Heart right ventricle (tissue), 16 donors: ENCODE data around the gene YWHAE. TPM values are rescaled to one million over a fixed set of nuclear protein-coding genes. Genes with fewer than 3 reads are reported as not detected.

ENCODE experiments used
- ATAC-seq, 8 donors: fragments of 200-7000 bp; cut with Tn5 transposase; one replicate each; pipeline ENCODE4 v1.9.1; 2020; ENCODE audit warnings: mild to moderate bottlenecking in 8 of 8, moderate library complexity in 8 of 8, moderate number of reproducible peaks in 1 of 8
- DNase-seq, 2 donors: peaks; one replicate each; pipeline ENCODE4 v3.0.0-alpha.2; 2020
- H3K27ac ChIP-seq, 10 donors: fragments of 200-600 bp; sonication (generic) in 2 of 10; one replicate each; pipeline versions ENCODE4 v1.5.0 to v1.8.0; 2020 to 2022; ENCODE audit warnings: mild to moderate bottlenecking in 3 of 10
- H3K27me3 ChIP-seq, 7 donors: fragments of 200-600 bp; one replicate each; pipeline ENCODE4 v1.8.0; 2021 to 2022; ENCODE audit warnings: mild to moderate bottlenecking in 2 of 7
- H3K36me3 ChIP-seq, 9 donors: fragments of 200-600 bp; sonication (generic) in 1 of 9; one replicate each; pipeline versions ENCODE4 v1.5.0 to v1.8.0; 2020 to 2022; ENCODE audit warnings: mild to moderate bottlenecking in 2 of 9
- H3K4me1 ChIP-seq, 9 donors: fragments of 200-600 bp; sonication (generic) in 1 of 9; one replicate each; pipeline versions ENCODE4 v1.5.0 to v1.8.0; 2020 to 2022; ENCODE audit warnings: mild to moderate bottlenecking in 4 of 9
- H3K4me3 ChIP-seq, 10 donors: fragments of 200-600 bp; sonication (generic) in 2 of 10; one replicate each; pipeline versions ENCODE4 v1.5.0 to v1.8.0; 2020 to 2022; ENCODE audit warnings: mild to moderate bottlenecking in 7 of 10, moderate library complexity in 2 of 10
- H3K9me3 ChIP-seq, 11 donors: fragments of 200-600 bp in 10 of 11; sonication (generic) in 2 of 11; one replicate each; pipeline versions ENCODE4 v1.5.0 to v1.8.0; 2013 to 2022; ENCODE audit warnings: mild to moderate bottlenecking in 2 of 11, control low read depth in 1 of 11, moderate library complexity in 1 of 11
- WGBS, 2 donors: extraction: QIAGEN DNeasy Blood & Tissue Kit; methylation state at CpG; one replicate each; pipeline ENCODE4 v1.1.7; 2013; ENCODE audit warnings: inconsistent platforms in 1 of 2; 5-methylcytosine and 5-hydroxymethylcytosine counted together
- intact Hi-C, 10 donors: fragments of 100-400 bp; cut with DNase I; formaldehyde crosslinking; loops; one replicate each; pipeline versions ENCODE4 v1.11.1 to v1.14.2; 2022
- polyA plus RNA-seq, 2 donors: library from polyadenylated mRNA; stranded (reverse); fragments of 200-250 nt; gene quantifications; one replicate each; pipeline ENCODE4 v1.2.3, GENCODE V29; 2013
- total RNA-seq, 10 donors: library from RNA; stranded (reverse); fragmentation: NEBNext Ultra II Directional in 3 of 10; extraction: Animal tissue kit (Norgen Biotek cat#: 25700) in 3 of 10; gene quantifications; one replicate each; pipeline versions ENCODE4 v1.2.1 to v1.2.4, GENCODE V29; 2021 to 2023
- TF ChIP-seq, protein P1 (sequence below), 9 donors: fragments of 200-600 bp; sonication (generic) in 2 of 9; IDR thresholded peaks; one replicate each; pipeline versions ENCODE4 v1.5.0 to v1.8.0; 2021 to 2022; ENCODE audit warnings: antibody characterized with exemption in 9 of 9, mild to moderate bottlenecking in 5 of 9, moderate library complexity in 1 of 9
- donor health status: Arrhythmogenic right ventricular cardiomyopathy.
- donor health status: ischemic (EF 13 %, LVEDD 7.1; RV severe dilation, severe dysfunction).
- donor health status: healthy with polysubstance abuse.
- donor health status: DM: no; HTN: yes; CAD: no.
- donor health status: DM: no; HTN: no; CAD: no.
- donor health status: ischemic (EF 25% LVEDD 6.9; RV normal size, moderate dysfunction).
- donor health status: ischemic (EF 25% LVEDD 5.7; RV mildly dilated, moderate dysfunction).
- donor health status: healthy.
- donor health status: DM: yes; HTN: yes; CAD: no.
- donor health status: Ischemic cardiomyopathy.
- donor health status: ischemic (EF 35%, LVEDD 5.7; RV mildly dilated, moderate dysfunction).
- donor health status: nonischemic (EF 11% LVEDD 7.7; RV severe dilation, severe dysfunction).
- donor health status: DM: yes; HTN: yes; CAD: no.
- donor health status: PGD.
- donor health status: ischemic (EF 29% LVEDD 5.4; RV normal size, mild dysfunction).
- donor health status: nonischemic (EF 23%, LVEDD 6.1; RV moderate dilation, normal function).

The YWHAE gene
- total and polyA plus RNA-seq, 12 donors, result 478 to 791 (median 614) TPM

DNA sequence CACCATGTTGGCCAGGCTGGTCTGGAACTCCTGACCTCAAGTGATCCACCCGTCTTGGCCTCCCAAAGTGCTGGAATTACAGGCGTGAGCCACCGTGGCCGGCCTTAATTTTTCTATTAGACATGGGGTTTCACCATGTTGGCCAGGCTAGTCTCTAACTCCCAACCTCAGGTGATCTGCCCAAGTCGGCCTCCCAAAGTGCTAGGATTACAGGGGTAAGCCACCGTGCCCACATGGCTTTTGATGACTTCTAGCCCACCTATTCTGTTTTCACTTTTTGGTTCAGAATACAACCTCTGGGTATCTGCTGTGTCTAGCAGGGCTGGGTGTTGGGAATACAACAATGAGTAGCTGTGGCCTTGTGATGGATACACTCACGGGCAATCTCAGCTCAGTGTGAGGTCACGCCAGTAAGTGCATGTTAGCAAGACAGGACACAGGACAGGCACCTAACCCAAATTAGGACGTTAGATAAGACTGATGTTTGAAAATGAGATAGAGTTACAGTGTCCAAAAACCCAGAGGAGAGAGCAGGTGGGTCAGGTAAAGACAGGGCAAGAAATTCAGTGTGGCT, 14.1 kb upstream of the YWHAE start:
- H3K36me3 ChIP-seq, result peaks cover 0 to 26% (median 0%) of the 10 kb centered on the region in 9 donors
- H3K4me3 ChIP-seq, result no peak overlapping the region
- DNase-seq, result no peak
- peaks cover 0 to 9% (median 0%) of the 10 kb centered on the region in 11 donors for H3K9me3 ChIP-seq
- intact Hi-C loops, result no loop called here
- TF ChIP-seq, protein P1, sequence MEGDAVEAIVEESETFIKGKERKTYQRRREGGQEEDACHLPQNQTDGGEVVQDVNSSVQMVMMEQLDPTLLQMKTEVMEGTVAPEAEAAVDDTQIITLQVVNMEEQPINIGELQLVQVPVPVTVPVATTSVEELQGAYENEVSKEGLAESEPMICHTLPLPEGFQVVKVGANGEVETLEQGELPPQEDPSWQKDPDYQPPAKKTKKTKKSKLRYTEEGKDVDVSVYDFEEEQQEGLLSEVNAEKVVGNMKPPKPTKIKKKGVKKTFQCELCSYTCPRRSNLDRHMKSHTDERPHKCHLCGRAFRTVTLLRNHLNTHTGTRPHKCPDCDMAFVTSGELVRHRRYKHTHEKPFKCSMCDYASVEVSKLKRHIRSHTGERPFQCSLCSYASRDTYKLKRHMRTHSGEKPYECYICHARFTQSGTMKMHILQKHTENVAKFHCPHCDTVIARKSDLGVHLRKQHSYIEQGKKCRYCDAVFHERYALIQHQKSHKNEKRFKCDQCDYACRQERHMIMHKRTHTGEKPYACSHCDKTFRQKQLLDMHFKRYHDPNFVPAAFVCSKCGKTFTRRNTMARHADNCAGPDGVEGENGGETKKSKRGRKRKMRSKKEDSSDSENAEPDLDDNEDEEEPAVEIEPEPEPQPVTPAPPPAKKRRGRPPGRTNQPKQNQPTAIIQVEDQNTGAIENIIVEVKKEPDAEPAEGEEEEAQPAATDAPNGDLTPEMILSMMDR (IDR thresholded peaks at IDR 0.05), result no peak
- H3K4me1 ChIP-seq, result peaks cover 0 to 28% (median 25%) of the 10 kb centered on the region in 9 donors
- H3K27ac ChIP-seq, result peak overlapping the region in 7 of 10 donors; percentile 2 to 60 (median 35)
- WGBS, 2 donors, result 76 to 78% methylated on average over 9 of the region's 9 CpGs
- no peaks in the 10 kb centered on the region for H3K27me3 ChIP-seq
- peak in 6 of 8 donors; percentile 43 to 68 (median 51) for ATAC-seq

DNA sequence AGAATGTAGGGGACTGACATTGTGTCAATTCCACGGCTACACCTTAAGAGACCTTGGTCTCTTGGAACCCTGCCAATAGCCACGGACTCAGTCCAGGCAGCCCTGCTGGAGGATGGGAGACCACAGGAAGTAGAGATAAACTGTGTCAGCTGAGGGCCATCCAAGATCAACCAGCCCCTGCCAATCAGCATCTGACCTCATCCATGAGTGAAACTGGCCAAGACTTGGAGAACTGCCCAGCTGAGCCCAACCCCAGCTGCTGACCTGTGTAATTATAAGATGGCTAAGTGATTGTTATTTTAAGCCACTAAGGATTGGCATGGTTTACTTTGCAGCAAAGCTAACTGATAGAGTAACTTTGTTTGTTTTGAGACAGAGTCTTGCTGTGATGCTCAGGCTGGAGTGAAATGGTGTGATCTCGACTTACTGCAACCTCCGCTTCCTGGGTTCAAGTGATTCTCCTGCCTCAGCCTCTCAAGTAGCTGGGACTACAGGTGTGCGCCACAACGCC, 13.3 kb upstream of the YWHAE start:
- WGBS, 2 donors, result 30 to 44% methylated on average over 6 of the region's 6 CpGs
- intact Hi-C loops, result no loop called here
- peak overlapping the region in 6 of 10 donors; percentile 2 to 60 (median 35) for H3K27ac ChIP-seq
- peaks cover 0 to 9% (median 0%) of the 10 kb centered on the region in 11 donors for H3K9me3 ChIP-seq
- H3K4me1 ChIP-seq, result peaks cover 0 to 28% (median 25%) of the 10 kb centered on the region in 9 donors
- no peak overlapping the region for H3K4me3 ChIP-seq
- no peaks in the 10 kb centered on the region for H3K27me3 ChIP-seq
- DNase-seq (peak; percentile 68 to 85), ATAC-seq (peak; percentile 74 to 96 (median 90))
- TF ChIP-seq, protein P1 (IDR thresholded peaks at IDR 0.05), result no peak
- H3K36me3 ChIP-seq, result peaks cover 0 to 20% (median 0%) of the 10 kb centered on the region in 9 donors

DNA sequence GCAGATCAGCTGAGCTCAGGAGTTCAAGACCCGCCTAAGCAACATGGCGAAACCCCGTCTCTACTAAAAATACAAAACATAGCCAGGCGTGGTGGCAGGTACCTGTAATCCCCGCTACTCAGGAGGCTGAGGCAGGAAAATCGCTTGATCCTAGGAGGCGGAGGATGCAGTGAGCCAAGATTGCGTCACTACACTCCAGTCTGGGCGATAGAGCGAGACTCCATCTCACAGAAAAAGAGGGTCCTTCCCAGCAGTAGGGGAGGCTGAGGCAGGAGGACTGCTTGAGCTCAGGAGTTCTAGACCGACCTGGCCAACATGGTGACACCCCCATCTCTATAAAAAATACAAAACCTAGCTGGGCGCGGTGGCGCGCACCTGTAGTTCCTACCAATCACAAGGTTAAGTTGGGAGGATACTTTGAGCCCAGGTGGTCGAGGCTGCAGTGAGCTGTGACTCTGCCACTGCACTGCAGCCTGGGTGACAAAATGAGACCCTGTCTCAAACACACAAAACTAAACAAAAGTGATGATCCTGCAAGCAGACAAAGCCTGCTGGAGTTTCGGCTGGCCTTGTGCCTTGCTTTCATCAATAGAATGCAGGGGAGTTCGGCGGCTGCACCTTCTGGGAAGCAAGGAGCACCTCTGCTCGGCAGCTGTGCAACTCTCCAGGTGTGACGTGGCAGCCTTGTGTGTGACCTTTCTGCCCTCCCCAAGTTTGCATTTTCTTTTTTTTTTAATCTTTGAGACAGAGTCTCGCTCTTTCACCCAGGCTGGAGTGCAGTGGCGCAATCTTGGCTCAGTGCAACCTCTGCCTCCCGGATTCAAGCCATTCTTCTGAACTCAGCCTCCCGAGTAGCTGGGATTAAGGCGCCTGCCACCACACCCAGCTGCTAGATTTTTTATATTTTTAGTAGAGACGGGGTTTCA, 12.4 kb upstream of the YWHAE start:
- ATAC-seq (peak in 2 of 8 donors; percentile 10 to 23), DNase-seq (no peak)
- Histone ChIP-seq H3K9me3 (peaks cover 0 to 9% (median 0%) of the 10 kb centered on the region in 11 donors), H3K4me1 (peaks cover 0 to 28% (median 25%) of the 10 kb centered on the region in 9 donors), H3K4me3 (no peak overlapping the region), H3K36me3 (peaks cover 0 to 16% (median 0%) of the 10 kb centered on the region in 9 donors), H3K27ac (no peak overlapping the region), H3K27me3 (no peaks in the 10 kb centered on the region)
- WGBS, 2 donors, result 80 to 84% methylated on average over 27 of the region's 27 CpGs
- intact Hi-C loops, result no loop called here
- TF ChIP-seq, protein P1 (IDR thresholded peaks at IDR 0.05), result no peak

DNA sequence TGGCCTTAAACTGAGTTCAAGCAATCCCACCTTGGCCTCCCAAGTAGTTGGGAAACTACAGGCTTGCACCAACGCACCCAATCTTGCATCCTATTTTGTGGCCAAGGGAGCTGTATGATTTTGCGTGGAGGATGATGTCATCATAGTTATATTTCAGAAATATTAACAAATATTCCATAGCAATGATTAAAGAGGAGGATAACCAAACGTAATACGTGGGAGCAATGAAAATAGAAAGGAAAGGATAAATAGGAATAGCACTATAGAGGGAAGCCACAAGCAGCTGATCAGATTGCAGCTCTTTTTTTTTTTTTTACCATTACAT, 2.2 kb upstream of the YWHAE start:
- no peaks in the 10 kb centered on the region for H3K9me3 ChIP-seq
- DNase-seq (no peak), ATAC-seq (no peak)
- no peaks in the 10 kb centered on the region for H3K27me3 ChIP-seq
- TF ChIP-seq, protein P1 (IDR thresholded peaks at IDR 0.05), result no peak
- no peaks in the 10 kb centered on the region for H3K36me3 ChIP-seq
- intact Hi-C loops, result loop anchor here in 2 of 10 donors (5.0 kb wide), 2 partner anchors 35 kb away; no protein-coding TSS in a partner anchor
- peaks cover 3 to 31% (median 20%) of the 10 kb centered on the region in 9 donors for H3K4me1 ChIP-seq
- no peak overlapping the region for H3K4me3 ChIP-seq
- H3K27ac ChIP-seq, result no peak overlapping the region
- WGBS, 2 donors, result 96 to 98% methylated on average over 4 of the region's 4 CpGs
